ENCODE results near the gene OR6S1.
"Not testable (repeated sequence)": the region's sequence is repeated elsewhere in the genome, so short reads cannot be mapped to it uniquely, and the experiment has no call there.

The OR6S1 gene

GRCh38 chr14:20611277-20611676, 30.2 kb downstream of the OR6S1 start:
- DNase-seq (ENCODE audit: low read depth in 2 of 3, low spot score in 1 of 3) = no peak

- peak; percentile 77 to 84 (median 79) for DNase-seq (ENCODE audit: low read depth in 2 of 3, low spot score in 1 of 3)
Measured at GRCh38 chr14:20610002-20610765, 31.3 kb downstream of the OR6S1 start.

GRCh38 chr14:20609215-20610001, 32.1 kb downstream of the OR6S1 start:
- peak; percentile 43 to 83 (median 44) for DNase-seq (ENCODE audit: low read depth in 2 of 3, low spot score in 1 of 3)

GRCh38 chr14:20608383-20609110, 32.9 kb downstream of the OR6S1 start:
- DNase-seq (ENCODE audit: low read depth in 2 of 3, low spot score in 1 of 3) = no peak

- no peak for DNase-seq (ENCODE audit: low read depth in 2 of 3, low spot score in 1 of 3)
Measured at GRCh38 chr14:20607617-20608016, 33.9 kb downstream of the OR6S1 start.

- DNase-seq (ENCODE audit: low read depth in 2 of 3, low spot score in 1 of 3) = no peak
Measured at GRCh38 chr14:20606902-20607242, 34.6 kb downstream of the OR6S1 start.

- no peak for DNase-seq (ENCODE audit: low read depth in 2 of 3, low spot score in 1 of 3)
Measured at GRCh38 chr14:20606190-20606901, 35.1 kb downstream of the OR6S1 start.

- DNase-seq (ENCODE audit: low read depth in 2 of 3, low spot score in 1 of 3) = no peak
Measured at GRCh38 chr14:20603813-20604690, 37.4 kb downstream of the OR6S1 start.

GRCh38 chr14:20602583-20602982, 38.9 kb downstream of the OR6S1 start:
- DNase-seq (ENCODE audit: low read depth in 2 of 3, low spot score in 1 of 3) = no peak

- DNase-seq (ENCODE audit: low read depth in 2 of 3, low spot score in 1 of 3) = no peak
Measured at GRCh38 chr14:20601522-20601921, 40.0 kb downstream of the OR6S1 start.

GRCh38 chr14:20597108-20597507, 44.4 kb downstream of the OR6S1 start:
- no peak for DNase-seq (ENCODE audit: low read depth in 2 of 3, low spot score in 1 of 3)

GRCh38 chr14:20595726-20596125, 45.8 kb downstream of the OR6S1 start:
- DNase-seq (ENCODE audit: low read depth in 2 of 3, low spot score in 1 of 3) = not testable (repeated sequence)

- DNase-seq (ENCODE audit: low read depth in 2 of 3, low spot score in 1 of 3) = no peak
Measured at GRCh38 chr14:20592574-20592973, 48.9 kb downstream of the OR6S1 start.

GRCh38 chr14:20591235-20591634, 50.3 kb downstream of the OR6S1 start, which contains the start of gene RNASE12:
Gene RNASE12 (minus strand): TSS chr14:20591376. CDS start chr14:20590723, 653 bp downstream.
- DNase-seq (ENCODE audit: low read depth in 2 of 3, low spot score in 1 of 3) = no peak

Data from stimulated activated CD4-positive, alpha-beta T cell treated with anti-CD3 and anti-CD28 coated beads, Interleukin-12 subunit alpha, Interleukin-12 subunit beta, amount 100 ng/mL, for 48 hours (primary cell).